CD4-positive, alpha-beta T cell treated with Interleukin-4 for 1 hour (primary cell): ENCODE measurements around the gene SERP2.

ENCODE experiments used
- DNase-seq, 2 donors: peaks; one replicate each; pipeline ENCODE4 v3.0.0-alpha.2; 2020 to 2022

SERP2 gene

GRCh38 chr13:44389060-44389666 lies 15.5 kb downstream of the SERP2 start:
- DNase-seq, result no peak

- no peak for DNase-seq
These were observed 16.3 kb downstream of the SERP2 start for GRCh38 chr13:44389876-44390275.

- no peak for DNase-seq
These were observed 19.8 kb downstream of the SERP2 start for GRCh38 chr13:44393391-44393790.

GRCh38 chr13:44394658-44395057 lies 21.0 kb downstream of the SERP2 start:
- DNase-seq, result no peak

GRCh38 chr13:44395976-44396694 lies 22.5 kb downstream of the SERP2 start:
- no peak for DNase-seq

- DNase-seq, result no peak
These were observed 23.3 kb downstream of the SERP2 start for GRCh38 chr13:44396701-44397580.

- no peak for DNase-seq
These were observed 24.2 kb downstream of the SERP2 start for GRCh38 chr13:44397766-44398223.

- no peak for DNase-seq
These were observed 25.0 kb downstream of the SERP2 start for GRCh38 chr13:44398606-44399005.

GRCh38 chr13:44399074-44399473 lies 25.4 kb downstream of the SERP2 start:
- DNase-seq, result no peak

- no peak for DNase-seq
These were observed 27.1 kb downstream of the SERP2 start for GRCh38 chr13:44400736-44401135.

- no peak for DNase-seq
These were observed 28.0 kb downstream of the SERP2 start for GRCh38 chr13:44401577-44401976.

- DNase-seq, result no peak
These were observed 29.3 kb downstream of the SERP2 start for GRCh38 chr13:44402899-44403445.

- DNase-seq, result no peak
These were observed 29.9 kb downstream of the SERP2 start for GRCh38 chr13:44403461-44404056.

- no peak for DNase-seq
These were observed 30.9 kb downstream of the SERP2 start for GRCh38 chr13:44404261-44405132.

- no peak for DNase-seq
These were observed 33.0 kb downstream of the SERP2 start for GRCh38 chr13:44406617-44407016.

GRCh38 chr13:44407379-44407778 lies 33.8 kb downstream of the SERP2 start:
- DNase-seq, result no peak

GRCh38 chr13:44407891-44408290 lies 34.3 kb downstream of the SERP2 start:
- no peak for DNase-seq

GRCh38 chr13:44409595-44409994 lies 36.0 kb downstream of the SERP2 start:
- DNase-seq, result no peak

- DNase-seq, result no peak
These were observed 36.8 kb downstream of the SERP2 start for GRCh38 chr13:44410328-44410859.

GRCh38 chr13:44411841-44412240 lies 38.2 kb downstream of the SERP2 start:
- no peak for DNase-seq

GRCh38 chr13:44412346-44412935 lies 38.8 kb downstream of the SERP2 start:
- no peak for DNase-seq
